Transverse colon (tissue), 4 donors: ENCODE results near the gene ZBTB7B. TPM values are rescaled to one million over a fixed set of nuclear protein-coding genes. Genes with fewer than 3 reads are reported as not detected.
A peak's percentile ranks its signal among the peaks of the same experiment; 100 is the strongest.

ENCODE experiments used
- DNase-seq: peaks from one replicate; pipeline ENCODE4 v3.0.0-alpha.2; 2019
- H3K27ac ChIP-seq, 4 donors: fragments of 200-600 bp; sonication (generic); 2 replicates each; pipeline ENCODE4 v1.5.1; 2016 to 2018; ENCODE audit warnings: inconsistent platforms in 4 of 4
- H3K27me3 ChIP-seq: fragments of 200-600 bp; sonication (generic); 2 replicates; pipeline ENCODE4 v1.5.1; 2017; ENCODE audit warnings: inconsistent platforms
- H3K36me3 ChIP-seq, 4 donors: fragments of 200-600 bp; sonication (generic); 2 replicates each; pipeline ENCODE4 v1.5.1; 2017 to 2019; ENCODE audit warnings: inconsistent platforms in 4 of 4
- H3K4me1 ChIP-seq, 4 donors: fragments of 200-600 bp; sonication (generic); 2 replicates each; pipeline ENCODE4 v1.5.1; 2017 to 2020; ENCODE audit warnings: inconsistent platforms in 4 of 4
- H3K4me3 ChIP-seq, 4 donors: fragments of 200-600 bp; sonication (generic); 1 replicate in 1 of 4; 2 replicates in 3 of 4; pipeline versions ENCODE4 v1.5.1 to v1.6.1; 2017 to 2019; ENCODE audit warnings: inconsistent platforms in 4 of 4
- H3K9me3 ChIP-seq, 2 donors: fragments of 200-600 bp; sonication (generic); 2 replicates each; pipeline ENCODE4 v1.5.1; 2017 to 2019; ENCODE audit warnings: inconsistent platforms in 2 of 2
- CTCF ChIP-seq, 5 experiments: fragments of 200-600 bp in 3 of 5; fragments of 450-650 bp in 2 of 5; sonication (generic) in 3 of 5; IDR thresholded peaks; 1 replicate in 2 of 5; 2 replicates in 3 of 5; pipeline ENCODE4 v1.5.1; 2016 to 2017; ENCODE audit warnings: antibody characterized with exemption in 5 of 5, inconsistent platforms in 3 of 5, mild to moderate bottlenecking in 2 of 5, moderate library complexity in 1 of 5
- EP300 ChIP-seq: sonication (generic); formaldehyde crosslinking; IDR thresholded peaks from one replicate; pipeline ENCODE4 v1.6.1; 2017; ENCODE audit warnings: antibody characterized with exemption, low read depth
- POLR2A ChIP-seq: fragments of 450-650 bp; IDR thresholded peaks from one replicate; pipeline ENCODE4 v1.6.1; 2016; ENCODE audit warnings: antibody characterized with exemption, mild to moderate bottlenecking, moderate library complexity
- POLR2AphosphoS5 ChIP-seq, 3 donors: sonication (generic); formaldehyde crosslinking; IDR thresholded peaks; one replicate each; pipeline ENCODE4 v1.6.1; 2016; ENCODE audit warnings: antibody characterized with exemption in 3 of 3
- WGBS, 2 donors: methylation state at CpG; one replicate each; pipeline ENCODE4 v1.1.5; 2018; ENCODE audit warnings: low coverage in 1 of 2; 5-methylcytosine and 5-hydroxymethylcytosine counted together
- in situ Hi-C, 4 donors: fragments of 200-750 bp; cut with MboI; loops; one replicate each; pipeline versions ENCODE4 v1.15.0 to v1.15.1; 2017; ENCODE audit warnings: low sequenced_read_pairs in 3 of 4, low pct_ligation_motif_present in 1 of 4, low pct_unique_long_range_greater_than_20kb in 1 of 4
- intact Hi-C: fragments of 100-400 bp; cut with DNase I; formaldehyde crosslinking; loops from one replicate; pipeline ENCODE4 v1.15.1; 2023; ENCODE audit warnings: low total_unique reads
- total RNA-seq, 4 donors: library from RNA; depleted of rRNA; stranded (reverse); fragments of >200 nt; gene quantifications; one replicate each; pipeline ENCODE4 v1.1.0, GENCODE V29; 2016

Gene ZBTB7B
- total RNA-seq, 4 donors from 2014 or later, result 85.2 to 513 (median 272) TPM

- intact Hi-C loops (loop anchor here (10.0 kb wide), 1 partner anchor 507 kb away; the partner anchor contains the start of gene UBE2Q1), in situ Hi-C loops (loop anchor here in 3 of 4 donors (25.0 kb wide), 1 partner anchor 100 kb away; the partner anchor contains the start of genes CKS1B (in 3 of the 3), PBXIP1 (in 3 of the 3), PYGO2 (in 3 of the 3) and SHC1 (in 3 of the 3))
- Histone ChIP-seq H3K36me3 (peaks cover 0 to 8% (median 0%) of the 10 kb centered on the region in 4 donors), H3K4me1 (peaks cover 20 to 38% (median 34%) of the 10 kb centered on the region in 4 donors), H3K9me3 (no peaks in the 10 kb centered on the region), H3K27me3 (no peaks in the 10 kb centered on the region), H3K27ac (peak overlapping the region; percentile 89 to 93 (median 92)), H3K4me3 (peak overlapping the region in 1 of 4 donors; percentile 85)
- DNase-seq, result peak; percentile 41
- TF ChIP-seq EP300 (no peak), POLR2A (no peak), CTCF (IDR thresholded peaks at IDR 0.05) (no peak), POLR2AphosphoS5 (IDR thresholded peaks at IDR 0.05) (no peak)
- 36% methylated on average over 24 of the region's 29 CpGs; no CpG with 5 or more reads in 1 of the 2 donors for WGBS, 2 donors
These were observed 59.6 kb downstream of the ZBTB7B start for GRCh38 chr1:155062151-155062686.

- Histone ChIP-seq H3K36me3 (peaks cover 0 to 2% (median 0%) of the 10 kb centered on the region in 4 donors), H3K4me1 (peaks cover 20 to 38% (median 34%) of the 10 kb centered on the region in 4 donors), H3K9me3 (no peaks in the 10 kb centered on the region), H3K27ac (peak overlapping the region; percentile 89 to 93 (median 92)), H3K4me3 (peak overlapping the region in 3 of 4 donors; percentile 79 to 85 (median 81)), H3K27me3 (no peaks in the 10 kb centered on the region)
- peak; percentile 9 for TF ChIP-seq POLR2A
- TF ChIP-seq CTCF (IDR thresholded peaks at IDR 0.05), result peak; percentile 84 to 96 (median 90)
- no peak for TF ChIP-seq POLR2AphosphoS5 (IDR thresholded peaks at IDR 0.05)
- TF ChIP-seq EP300, result no peak
- intact Hi-C loops, result loop anchor here (1.0 to 10.0 kb wide), 2 partner anchors 21 to 508 kb away; partner anchors contain the start of gene UBE2Q1
- in situ Hi-C loops, result loop anchor here in 3 of 4 donors (25.0 kb wide), 1 partner anchor 101 kb away; the partner anchor contains the start of genes CKS1B (in 3 of the 3), PBXIP1 (in 3 of the 3), PYGO2 (in 3 of the 3) and SHC1 (in 3 of the 3)
- WGBS, 2 donors, result 7% methylated on average over 36 of the region's 46 CpGs; no CpG with 5 or more reads in 1 of the 2 donors
- peak; percentile 84 for DNase-seq
These were observed 60.3 kb downstream of the ZBTB7B start for GRCh38 chr1:155062702-155063411.

- Histone ChIP-seq H3K4me1 (peaks cover 20 to 38% (median 34%) of the 10 kb centered on the region in 4 donors), H3K4me3 (peak within 1 kb of the TSS; percentile 79 to 85 (median 83)), H3K9me3 (no peaks in the 10 kb centered on the region), H3K36me3 (no peaks in the 10 kb centered on the region), H3K27ac (peak within 1 kb of the TSS; percentile 89 to 93 (median 92)), H3K27me3 (no peaks in the 10 kb centered on the region)
- intact Hi-C loops (loop anchor here (1.0 to 10.0 kb wide), 2 partner anchors 21 to 509 kb away; partner anchors contain the start of gene UBE2Q1), in situ Hi-C loops (loop anchor here in 3 of 4 donors (25.0 kb wide), 1 partner anchor 101 kb away; the partner anchor contains the start of genes CKS1B (in 3 of the 3), PBXIP1 (in 3 of the 3), PYGO2 (in 3 of the 3) and SHC1 (in 3 of the 3))
- DNase-seq, result peak; percentile 93
- WGBS, 2 donors, result 0% methylated on average over 31 of the region's 57 CpGs; no CpG with 5 or more reads in 1 of the 2 donors
- TF ChIP-seq POLR2AphosphoS5 (IDR thresholded peaks at IDR 0.05) (peak; percentile 69 to 90 (median 88)), POLR2A (peak; percentile 90), CTCF (IDR thresholded peaks at IDR 0.05) (no peak), EP300 (no peak)
These were observed 61.0 kb downstream of the ZBTB7B start, which contains the start of gene EFNA4 for GRCh38 chr1:155063550-155064110. EFNA4 (plus strand) TSS chr1:155063740; CDS start chr1:155063824, 84 bp downstream.
